GM21515 (cell line): Measurements from ENCODE around the gene PTGER4.
"Not testable (repeated sequence)": the region's sequence is repeated elsewhere in the genome, so short reads cannot be mapped to it uniquely, and the experiment has no call there.

Experiments
- ATAC-seq: cut with Tn5 transposase; IDR thresholded peaks from one replicate; pipeline ENCODE4 v1.9.1; 2021; ENCODE audit not compliant: unreplicated experiment

PTGER4 gene

GRCh38 chr5:40679913-40680681 lies at the start of gene PTGER4:
Gene PTGER4 (plus strand): TSS chr5:40679915. CDS start chr5:40680994, 1,079 bp downstream.
- peak; percentile 34 for ATAC-seq

GRCh38 chr5:40630126-40630525 lies 49.6 kb upstream of the PTGER4 start:
- ATAC-seq = no peak

- no peak for ATAC-seq
Observed at GRCh38 chr5:40631236-40631635, 48.5 kb upstream of the PTGER4 start.

- ATAC-seq = no peak
Observed at GRCh38 chr5:40634154-40634553, 45.6 kb upstream of the PTGER4 start.

GRCh38 chr5:40634593-40634992 lies 45.1 kb upstream of the PTGER4 start:
- no peak for ATAC-seq

GRCh38 chr5:40639531-40639930 lies 40.2 kb upstream of the PTGER4 start:
- not testable (repeated sequence) for ATAC-seq

GRCh38 chr5:40646266-40646665 lies 33.4 kb upstream of the PTGER4 start:
- no peak for ATAC-seq

GRCh38 chr5:40648150-40648549 lies 31.6 kb upstream of the PTGER4 start:
- no peak for ATAC-seq

- ATAC-seq = no peak
Observed at GRCh38 chr5:40649463-40650030, 30.2 kb upstream of the PTGER4 start.

GRCh38 chr5:40651201-40651600 lies 28.5 kb upstream of the PTGER4 start:
- ATAC-seq = no peak

- ATAC-seq = no peak
Observed at GRCh38 chr5:40652441-40653220, 27.1 kb upstream of the PTGER4 start.

GRCh38 chr5:40653221-40654022 lies 26.3 kb upstream of the PTGER4 start:
- no peak for ATAC-seq

- no peak for ATAC-seq
Observed at GRCh38 chr5:40654377-40654991, 25.2 kb upstream of the PTGER4 start.

- ATAC-seq = no peak
Observed at GRCh38 chr5:40655138-40655537, 24.6 kb upstream of the PTGER4 start.

GRCh38 chr5:40656091-40656490 lies 23.6 kb upstream of the PTGER4 start:
- not testable (repeated sequence) for ATAC-seq

- no peak for ATAC-seq
Observed at GRCh38 chr5:40656766-40657165, 22.9 kb upstream of the PTGER4 start.

GRCh38 chr5:40660751-40661150 lies 19.0 kb upstream of the PTGER4 start:
- no peak for ATAC-seq

GRCh38 chr5:40665635-40666298 lies 13.9 kb upstream of the PTGER4 start:
- ATAC-seq = no peak

- ATAC-seq = no peak
Observed at GRCh38 chr5:40666657-40667056, 13.1 kb upstream of the PTGER4 start.

- no peak for ATAC-seq
Observed at GRCh38 chr5:40667161-40667663, 12.5 kb upstream of the PTGER4 start.
